NCI-H1694 treated with DMSO at 0.1 percent for 48 hours (cell line): ENCODE data around the gene FBXL15.

ENCODE experiments used
- DNase-seq: peaks from one replicate; lab custom pipeline; 2025; lab: John Stamatoyannopoulos, UW

Gene FBXL15

GRCh38 chr10:102411341-102412255 is 9.0 kb upstream of the FBXL15 start:
- DNase-seq: no peak

GRCh38 chr10:102412293-102412692 is 8.3 kb upstream of the FBXL15 start:
- no peak for DNase-seq

GRCh38 chr10:102413053-102413705 is 7.5 kb upstream of the FBXL15 start:
- DNase-seq: peak; percentile 46

GRCh38 chr10:102413806-102414561 is 6.7 kb upstream of the FBXL15 start:
- DNase-seq: no peak

GRCh38 chr10:102414749-102415148 is 5.9 kb upstream of the FBXL15 start:
- DNase-seq: no peak

GRCh38 chr10:102416283-102416682 is 4.4 kb upstream of the FBXL15 start:
- DNase-seq: no peak

- DNase-seq: no peak
Measured at GRCh38 chr10:102416695-102417094, 3.9 kb upstream of the FBXL15 start.

- peak; percentile 77 for DNase-seq
Measured at GRCh38 chr10:102418622-102419268, 1.9 kb upstream of the FBXL15 start, which contains the start of gene PSD. Gene PSD, minus strand, starts transcription at chr10:102418785. Its CDS starts 1,747 bp downstream, at chr10:102417038.

GRCh38 chr10:102419269-102420180 is 1.1 kb upstream of the FBXL15 start:
- peak; percentile 69 for DNase-seq

- DNase-seq: no peak
Measured at GRCh38 chr10:102420181-102420713, 389 bp upstream of the FBXL15 start.

- no peak for DNase-seq
Measured at GRCh38 chr10:102421507-102421756, 796 bp downstream of the FBXL15 start.

GRCh38 chr10:102421757-102422512 is 1.3 kb downstream of the FBXL15 start:
- DNase-seq: no peak

- no peak for DNase-seq
Measured at GRCh38 chr10:102422545-102423129, 2.0 kb downstream of the FBXL15 start.

GRCh38 chr10:102423372-102423968 is 2.8 kb downstream of the FBXL15 start:
- DNase-seq: no peak

GRCh38 chr10:102424145-102424544 is 3.5 kb downstream of the FBXL15 start:
- no peak for DNase-seq

- no peak for DNase-seq
Measured at GRCh38 chr10:102424916-102425315, 4.3 kb downstream of the FBXL15 start.

GRCh38 chr10:102425444-102425843 is 4.8 kb downstream of the FBXL15 start:
- DNase-seq: no peak

- no peak for DNase-seq
Measured at GRCh38 chr10:102426803-102427287, 6.2 kb downstream of the FBXL15 start.

- no peak for DNase-seq
Measured at GRCh38 chr10:102429468-102429867, 8.8 kb downstream of the FBXL15 start.
